Measurements from ENCODE around the gene RNF157.

DNA sequence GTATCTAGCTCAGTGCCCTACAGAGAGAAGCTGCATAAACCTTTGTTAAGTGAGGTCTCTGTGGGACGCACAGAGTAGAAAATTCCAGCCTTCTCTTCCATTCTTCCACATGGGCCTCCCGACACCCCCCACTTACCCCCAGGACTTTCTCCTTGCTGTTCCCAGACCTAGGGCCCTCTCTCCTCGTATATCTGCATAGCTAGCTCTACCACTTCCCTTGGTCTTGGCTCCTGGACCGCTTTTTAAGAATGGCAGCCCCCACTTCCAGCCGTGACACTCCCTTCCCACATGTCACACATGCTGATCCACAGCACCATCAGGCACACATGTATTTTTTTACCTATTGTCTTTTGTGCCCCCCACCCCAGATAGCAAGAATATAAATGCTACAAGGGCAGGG is 82.5 kb downstream of the RNF157 start:
- TF ChIP-seq, protein P1, sequence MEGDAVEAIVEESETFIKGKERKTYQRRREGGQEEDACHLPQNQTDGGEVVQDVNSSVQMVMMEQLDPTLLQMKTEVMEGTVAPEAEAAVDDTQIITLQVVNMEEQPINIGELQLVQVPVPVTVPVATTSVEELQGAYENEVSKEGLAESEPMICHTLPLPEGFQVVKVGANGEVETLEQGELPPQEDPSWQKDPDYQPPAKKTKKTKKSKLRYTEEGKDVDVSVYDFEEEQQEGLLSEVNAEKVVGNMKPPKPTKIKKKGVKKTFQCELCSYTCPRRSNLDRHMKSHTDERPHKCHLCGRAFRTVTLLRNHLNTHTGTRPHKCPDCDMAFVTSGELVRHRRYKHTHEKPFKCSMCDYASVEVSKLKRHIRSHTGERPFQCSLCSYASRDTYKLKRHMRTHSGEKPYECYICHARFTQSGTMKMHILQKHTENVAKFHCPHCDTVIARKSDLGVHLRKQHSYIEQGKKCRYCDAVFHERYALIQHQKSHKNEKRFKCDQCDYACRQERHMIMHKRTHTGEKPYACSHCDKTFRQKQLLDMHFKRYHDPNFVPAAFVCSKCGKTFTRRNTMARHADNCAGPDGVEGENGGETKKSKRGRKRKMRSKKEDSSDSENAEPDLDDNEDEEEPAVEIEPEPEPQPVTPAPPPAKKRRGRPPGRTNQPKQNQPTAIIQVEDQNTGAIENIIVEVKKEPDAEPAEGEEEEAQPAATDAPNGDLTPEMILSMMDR (conservative IDR thresholded peaks at IDR 0.05; ENCODE audit: low read depth, low read length): no peak
- TF ChIP-seq MXI1 (IDR thresholded peaks at IDR 0.05; ENCODE audit: borderline replicate concordance, low read depth, low read length) (no peak), CEBPB (IDR thresholded peaks at IDR 0.05; ENCODE audit: low read depth, low read length) (no peak), SMC3 (IDR thresholded peaks at IDR 0.05; ENCODE audit: low read depth, low read length) (no peak), CHD1 (IDR thresholded peaks at IDR 0.05; ENCODE audit: low read depth, low read length) (no peak)
- TF ChIP-seq, protein P2, sequence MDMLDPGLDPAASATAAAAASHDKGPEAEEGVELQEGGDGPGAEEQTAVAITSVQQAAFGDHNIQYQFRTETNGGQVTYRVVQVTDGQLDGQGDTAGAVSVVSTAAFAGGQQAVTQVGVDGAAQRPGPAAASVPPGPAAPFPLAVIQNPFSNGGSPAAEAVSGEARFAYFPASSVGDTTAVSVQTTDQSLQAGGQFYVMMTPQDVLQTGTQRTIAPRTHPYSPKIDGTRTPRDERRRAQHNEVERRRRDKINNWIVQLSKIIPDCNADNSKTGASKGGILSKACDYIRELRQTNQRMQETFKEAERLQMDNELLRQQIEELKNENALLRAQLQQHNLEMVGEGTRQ (IDR thresholded peaks at IDR 0.05; ENCODE audit: low read depth, low read length): no peak

Data from IMR-90 (cell line).